ENCODE data around the gene R3HDM1.

R3HDM1 gene

DNA sequence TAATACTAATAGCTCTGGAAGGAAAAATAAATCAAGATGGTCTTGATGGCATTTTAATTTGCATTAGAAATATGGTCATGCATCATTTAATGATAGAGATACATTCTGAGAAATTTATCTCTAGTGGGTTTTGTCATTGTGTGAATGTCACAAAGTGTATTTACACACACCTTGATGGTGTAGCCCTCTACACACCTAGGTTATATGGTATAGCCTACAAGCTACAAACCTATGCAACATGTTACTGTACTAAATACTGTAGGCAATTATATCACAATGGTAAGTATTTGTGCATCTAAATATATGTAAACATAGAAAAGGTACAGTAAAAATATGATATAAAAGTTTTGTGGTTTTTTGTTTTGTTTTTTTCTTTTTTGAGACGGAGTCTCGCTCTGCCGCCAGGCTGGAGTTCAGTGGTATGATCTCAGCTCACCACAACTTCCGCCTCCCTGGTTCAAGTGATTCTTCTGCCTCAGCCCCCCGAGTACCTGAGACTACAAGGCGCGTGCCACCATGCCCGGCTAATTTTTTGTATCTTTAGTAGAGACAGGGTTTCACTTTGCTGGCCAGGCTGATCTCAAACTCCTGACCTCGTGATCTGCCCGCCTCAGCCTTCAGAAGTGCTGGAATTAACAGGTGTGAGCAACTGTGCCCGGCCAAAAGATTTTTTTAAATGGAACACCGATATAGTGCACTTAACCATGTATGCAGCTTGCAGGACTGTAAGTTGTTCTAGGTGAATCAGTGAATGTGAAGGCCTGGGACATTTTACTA is 126.7 kb downstream of the R3HDM1 start:
- Histone ChIP-seq H3K36me3 (ENCODE audit: insufficient read depth, insufficient read length, low read length) (peaks cover 46% of the 10 kb centered on the region), H3K9me3 (ENCODE audit: insufficient read depth, low read length) (no peaks in the 10 kb centered on the region), H3K27me3 (ENCODE audit: insufficient read depth, insufficient read length) (no peaks in the 10 kb centered on the region), H3K4me1 (ENCODE audit: insufficient read depth, insufficient read length) (no peaks in the 10 kb centered on the region), H3K4me3 (ENCODE audit: insufficient read length, low read depth) (no peak overlapping the region), H3K9ac (ENCODE audit: insufficient read length, low read depth) (no peak overlapping the region)
- no peak for DNase-seq (ENCODE audit: low read depth, low spot score)
- TF ChIP-seq ZNF274 (IDR thresholded peaks at IDR 0.05; ENCODE audit: low read depth, low read length) (no peak), YY1 (IDR thresholded peaks at IDR 0.05; ENCODE audit: insufficient read depth, insufficient read length) (no peak), SUZ12 (IDR thresholded peaks at IDR 0.05; ENCODE audit: extremely low read depth, insufficient read depth, insufficient read length) (no peak)

DNA sequence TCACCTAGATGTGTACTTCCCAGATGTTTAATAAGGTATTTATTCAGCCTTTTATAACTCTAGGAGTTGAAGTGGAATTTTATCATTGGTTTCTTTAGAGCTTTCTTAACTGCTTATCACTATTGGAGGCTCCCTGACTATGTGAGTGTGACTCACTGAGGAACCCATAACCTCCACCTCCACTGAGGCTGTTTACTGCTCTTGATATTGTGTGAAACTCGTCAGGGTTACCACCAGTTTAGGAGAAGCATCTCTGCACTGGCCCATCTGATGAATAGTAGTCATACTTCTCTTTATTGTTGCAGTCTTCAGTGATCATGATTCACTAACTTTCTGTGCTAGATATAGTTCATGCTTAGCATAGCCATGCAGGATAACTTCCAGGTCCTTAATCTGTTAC is 130.8 kb downstream of the R3HDM1 start:
- no peak for TF ChIP-seq ZNF274 (IDR thresholded peaks at IDR 0.05; ENCODE audit: low read depth, low read length)
- TF ChIP-seq YY1 (IDR thresholded peaks at IDR 0.05; ENCODE audit: insufficient read depth, insufficient read length), result no peak
- TF ChIP-seq SUZ12 (IDR thresholded peaks at IDR 0.05; ENCODE audit: extremely low read depth, insufficient read depth, insufficient read length), result no peak
- Histone ChIP-seq H3K27me3 (ENCODE audit: insufficient read depth, insufficient read length) (no peaks in the 10 kb centered on the region), H3K36me3 (ENCODE audit: insufficient read depth, insufficient read length, low read length) (peaks cover 28% of the 10 kb centered on the region), H3K4me1 (ENCODE audit: insufficient read depth, insufficient read length) (no peaks in the 10 kb centered on the region), H3K4me3 (ENCODE audit: insufficient read length, low read depth) (no peak overlapping the region), H3K9ac (ENCODE audit: insufficient read length, low read depth) (no peak overlapping the region), H3K9me3 (ENCODE audit: insufficient read depth, low read length) (no peaks in the 10 kb centered on the region)
- no peak for DNase-seq (ENCODE audit: low read depth, low spot score)

DNA sequence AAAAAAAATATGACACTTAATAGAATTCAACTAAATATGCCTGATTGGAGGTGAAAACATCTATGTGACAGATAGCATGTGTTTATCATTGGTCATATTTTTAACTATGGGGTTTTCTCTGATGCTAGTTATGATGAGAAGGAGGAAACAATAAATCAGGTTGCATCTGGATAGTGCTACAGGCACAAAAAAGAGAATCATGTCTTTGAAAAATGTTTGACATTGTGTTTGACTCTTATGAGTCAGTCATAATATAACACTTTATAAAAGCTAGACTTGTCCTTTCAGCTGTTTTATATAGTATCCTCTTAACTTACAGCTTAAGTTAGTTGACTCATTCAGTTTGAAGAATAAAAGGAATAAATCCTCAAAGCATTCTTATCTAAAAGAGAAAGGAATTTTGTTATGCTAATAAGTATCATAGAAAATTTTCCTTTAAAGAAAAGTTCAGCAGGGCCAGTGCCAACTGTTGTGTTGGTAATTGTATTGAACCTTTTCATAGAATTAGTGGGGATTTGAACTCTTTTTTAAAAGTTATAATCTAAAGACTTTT is 131.9 kb downstream of the R3HDM1 start:
- Histone ChIP-seq H3K9ac (ENCODE audit: insufficient read length, low read depth) (no peak overlapping the region), H3K36me3 (ENCODE audit: insufficient read depth, insufficient read length, low read length) (peaks cover 22% of the 10 kb centered on the region), H3K27me3 (ENCODE audit: insufficient read depth, insufficient read length) (no peaks in the 10 kb centered on the region), H3K4me1 (ENCODE audit: insufficient read depth, insufficient read length) (no peaks in the 10 kb centered on the region), H3K4me3 (ENCODE audit: insufficient read length, low read depth) (no peak overlapping the region), H3K9me3 (ENCODE audit: insufficient read depth, low read length) (no peaks in the 10 kb centered on the region)
- no peak for DNase-seq (ENCODE audit: low read depth, low spot score)
- no peak for TF ChIP-seq ZNF274 (IDR thresholded peaks at IDR 0.05; ENCODE audit: low read depth, low read length)
- no peak for TF ChIP-seq SUZ12 (IDR thresholded peaks at IDR 0.05; ENCODE audit: extremely low read depth, insufficient read depth, insufficient read length)
- TF ChIP-seq YY1 (IDR thresholded peaks at IDR 0.05; ENCODE audit: insufficient read depth, insufficient read length), result no peak

DNA sequence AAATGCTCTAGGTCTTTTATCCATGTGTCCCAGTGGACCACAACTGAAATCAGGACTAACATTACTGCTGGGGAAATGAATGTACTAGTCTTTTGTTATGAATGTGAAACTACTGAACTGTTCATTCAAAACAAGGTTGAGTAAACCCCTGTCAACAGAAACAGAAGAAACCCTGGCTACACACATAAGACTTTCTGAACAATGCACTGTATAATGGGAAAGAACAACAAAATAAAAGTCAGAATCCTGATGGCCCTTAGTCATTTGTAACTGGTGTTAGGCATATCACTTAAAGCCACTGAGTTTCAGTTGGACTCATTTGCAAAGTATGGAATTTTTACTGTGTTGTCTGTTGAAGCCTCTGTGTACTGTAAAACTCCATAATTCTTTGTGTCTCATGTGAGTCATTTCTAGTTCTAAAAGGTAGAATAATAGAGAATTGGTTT is 133.4 kb downstream of the R3HDM1 start:
- H3K9ac ChIP-seq (ENCODE audit: insufficient read length, low read depth), result no peak overlapping the region
- H3K9me3 ChIP-seq (ENCODE audit: insufficient read depth, low read length), result no peaks in the 10 kb centered on the region
- TF ChIP-seq SUZ12 (IDR thresholded peaks at IDR 0.05; ENCODE audit: extremely low read depth, insufficient read depth, insufficient read length) (no peak), ZNF274 (IDR thresholded peaks at IDR 0.05; ENCODE audit: low read depth, low read length) (no peak), YY1 (IDR thresholded peaks at IDR 0.05; ENCODE audit: insufficient read depth, insufficient read length) (no peak)
- H3K4me3 ChIP-seq (ENCODE audit: insufficient read length, low read depth), result no peak overlapping the region
- H3K4me1 ChIP-seq (ENCODE audit: insufficient read depth, insufficient read length), result no peaks in the 10 kb centered on the region
- DNase-seq (ENCODE audit: low read depth, low spot score), result no peak
- no peaks in the 10 kb centered on the region for H3K27me3 ChIP-seq (ENCODE audit: insufficient read depth, insufficient read length)
- H3K36me3 ChIP-seq (ENCODE audit: insufficient read depth, insufficient read length, low read length), result peaks cover 24% of the 10 kb centered on the region

DNA sequence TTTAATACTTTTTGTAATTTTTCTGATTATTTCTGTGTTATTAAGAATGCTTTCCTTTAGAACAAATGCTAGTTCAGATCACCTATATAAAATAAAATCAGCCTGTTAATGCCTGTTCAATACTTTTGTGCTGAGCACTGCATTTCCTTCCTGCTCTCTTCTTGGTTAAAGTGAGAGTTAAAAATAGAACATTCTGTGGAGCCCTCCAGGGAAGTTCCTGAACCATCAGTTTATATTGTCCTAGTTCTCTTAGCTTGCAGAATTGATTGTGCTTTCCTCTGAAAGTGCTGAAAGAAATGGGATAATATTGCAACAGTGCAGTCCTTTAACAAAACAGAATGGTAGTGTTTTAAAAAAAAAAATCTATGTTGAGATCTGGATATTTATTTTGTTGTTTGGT is 135.8 kb downstream of the R3HDM1 start:
- H3K4me1 ChIP-seq (ENCODE audit: insufficient read depth, insufficient read length), result no peaks in the 10 kb centered on the region
- DNase-seq (ENCODE audit: low read depth, low spot score), result no peak
- H3K9ac ChIP-seq (ENCODE audit: insufficient read length, low read depth), result no peak overlapping the region
- H3K27me3 ChIP-seq (ENCODE audit: insufficient read depth, insufficient read length), result no peaks in the 10 kb centered on the region
- H3K36me3 ChIP-seq (ENCODE audit: insufficient read depth, insufficient read length, low read length), result peaks cover 15% of the 10 kb centered on the region
- no peak overlapping the region for H3K4me3 ChIP-seq (ENCODE audit: insufficient read length, low read depth)
- TF ChIP-seq YY1 (IDR thresholded peaks at IDR 0.05; ENCODE audit: insufficient read depth, insufficient read length) (no peak), SUZ12 (IDR thresholded peaks at IDR 0.05; ENCODE audit: extremely low read depth, insufficient read depth, insufficient read length) (no peak)
- no peaks in the 10 kb centered on the region for H3K9me3 ChIP-seq (ENCODE audit: insufficient read depth, low read length)

DNA sequence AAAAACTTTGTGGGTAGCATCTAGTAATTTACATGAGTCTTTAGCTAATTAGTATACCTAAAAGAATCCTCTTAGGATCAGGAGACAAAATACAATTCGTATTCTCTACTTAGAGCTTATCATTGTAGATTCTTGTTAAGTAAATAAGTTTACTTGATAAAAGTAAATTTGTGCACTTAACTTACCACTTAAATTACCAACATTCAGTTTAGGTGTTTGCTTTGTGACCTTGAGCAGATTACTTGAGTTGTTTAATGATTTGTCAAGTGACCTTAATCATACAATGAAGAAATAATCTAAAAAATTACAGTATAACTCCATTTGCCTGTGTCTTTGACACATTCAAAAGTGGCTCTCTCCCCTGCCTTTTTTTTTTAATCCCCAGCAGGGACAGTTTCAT is 143.2 kb downstream of the R3HDM1 start:
- DNase-seq (ENCODE audit: low read depth, low spot score), result no peak

DNA sequence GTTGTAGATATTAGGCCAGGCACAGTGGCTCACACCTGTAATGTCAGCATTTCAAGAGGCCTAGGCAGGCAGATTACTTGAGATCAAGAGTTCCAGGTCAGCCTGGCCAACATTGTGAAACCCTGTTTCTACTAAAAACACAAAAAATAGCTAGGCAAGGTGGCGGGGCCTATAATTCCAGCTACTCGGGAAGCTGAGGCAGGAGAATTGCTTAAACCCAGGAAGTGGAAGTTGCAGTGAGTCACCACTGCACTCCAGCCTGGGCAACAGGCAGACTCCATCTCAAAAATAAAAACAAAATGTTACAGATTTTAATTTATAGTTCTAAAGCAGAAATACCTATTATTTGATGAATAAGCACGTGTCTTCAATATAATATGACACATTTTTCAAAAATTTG is 144.7 kb downstream of the R3HDM1 start:
- DNase-seq (ENCODE audit: low read depth, low spot score), result no peak

More for the DNA sequence above, 143.2 kb downstream of the R3HDM1 start:
- Histone ChIP-seq H3K9ac (ENCODE audit: insufficient read length, low read depth) (no peak overlapping the region), H3K9me3 (ENCODE audit: insufficient read depth, low read length) (no peaks in the 10 kb centered on the region), H3K4me3 (ENCODE audit: insufficient read length, low read depth) (no peak overlapping the region), H3K4me1 (ENCODE audit: insufficient read depth, insufficient read length) (no peaks in the 10 kb centered on the region), H3K27me3 (ENCODE audit: insufficient read depth, insufficient read length) (no peaks in the 10 kb centered on the region), H3K36me3 (ENCODE audit: insufficient read depth, insufficient read length, low read length) (peaks cover 18% of the 10 kb centered on the region)
- TF ChIP-seq ZNF274 (IDR thresholded peaks at IDR 0.05; ENCODE audit: low read depth, low read length), result no peak
- no peak for TF ChIP-seq YY1 (IDR thresholded peaks at IDR 0.05; ENCODE audit: insufficient read depth, insufficient read length)
- TF ChIP-seq SUZ12 (IDR thresholded peaks at IDR 0.05; ENCODE audit: extremely low read depth, insufficient read depth, insufficient read length), result no peak

More for the DNA sequence above, 144.7 kb downstream of the R3HDM1 start:
- Histone ChIP-seq H3K4me1 (ENCODE audit: insufficient read depth, insufficient read length) (no peaks in the 10 kb centered on the region), H3K4me3 (ENCODE audit: insufficient read length, low read depth) (no peak overlapping the region), H3K9ac (ENCODE audit: insufficient read length, low read depth) (no peak overlapping the region), H3K27me3 (ENCODE audit: insufficient read depth, insufficient read length) (no peaks in the 10 kb centered on the region), H3K9me3 (ENCODE audit: insufficient read depth, low read length) (0 out of 2 replicates have a peak, but pooled peaks cover 7% of the 10 kb centered on the region), H3K36me3 (ENCODE audit: insufficient read depth, insufficient read length, low read length) (peaks cover 30% of the 10 kb centered on the region)
- TF ChIP-seq SUZ12 (IDR thresholded peaks at IDR 0.05; ENCODE audit: extremely low read depth, insufficient read depth, insufficient read length) (no peak), ZNF274 (IDR thresholded peaks at IDR 0.05; ENCODE audit: low read depth, low read length) (no peak), YY1 (IDR thresholded peaks at IDR 0.05; ENCODE audit: insufficient read depth, insufficient read length) (no peak)

All from NT2/D1 (cell line).